HFF-Myc (cell line): Measurements from ENCODE around the gene SPATA18.

Experiments used
- DNase-seq: peaks from one replicate; pipeline ENCODE4 v3.0.0-alpha.2; 2011; ENCODE audit warnings: low read depth; ENCODE audit errors: extremely low read depth
- H3K4me3 ChIP-seq: replicated peaks from 2 replicates; pipeline ENCODE4 v1.5.1; 2011; ENCODE audit warnings: low read depth, mild to moderate bottlenecking, control low read depth, low read length
- TF ChIP-seq, protein P1 (sequence below): IDR thresholded peaks from 2 replicates; pipeline ENCODE4 v1.5.1; 2012; ENCODE audit warnings: mild to moderate bottlenecking, low read depth, low read length, control low read depth; ENCODE audit errors: missing control alignments

SPATA18 gene

DNA sequence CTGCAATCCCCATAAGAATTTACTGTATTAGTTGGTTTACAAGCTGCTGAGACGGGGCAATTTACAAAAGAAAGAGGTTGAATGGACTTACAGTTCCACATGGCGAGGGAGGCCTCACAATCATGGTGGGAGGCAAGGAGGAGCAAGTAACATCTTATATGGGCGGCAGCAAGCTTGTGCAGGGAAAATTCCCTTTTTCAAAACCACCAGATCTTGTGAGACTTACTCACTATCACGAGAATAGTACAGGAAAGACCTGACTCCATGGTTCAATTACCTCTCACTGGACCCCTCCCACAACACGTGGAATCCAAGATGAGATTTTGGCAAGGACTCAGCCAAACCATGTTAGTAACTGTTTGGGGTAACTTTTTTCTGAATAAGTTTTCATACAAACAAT, 1.8 kb upstream of the SPATA18 start:
- TF ChIP-seq, protein P1, sequence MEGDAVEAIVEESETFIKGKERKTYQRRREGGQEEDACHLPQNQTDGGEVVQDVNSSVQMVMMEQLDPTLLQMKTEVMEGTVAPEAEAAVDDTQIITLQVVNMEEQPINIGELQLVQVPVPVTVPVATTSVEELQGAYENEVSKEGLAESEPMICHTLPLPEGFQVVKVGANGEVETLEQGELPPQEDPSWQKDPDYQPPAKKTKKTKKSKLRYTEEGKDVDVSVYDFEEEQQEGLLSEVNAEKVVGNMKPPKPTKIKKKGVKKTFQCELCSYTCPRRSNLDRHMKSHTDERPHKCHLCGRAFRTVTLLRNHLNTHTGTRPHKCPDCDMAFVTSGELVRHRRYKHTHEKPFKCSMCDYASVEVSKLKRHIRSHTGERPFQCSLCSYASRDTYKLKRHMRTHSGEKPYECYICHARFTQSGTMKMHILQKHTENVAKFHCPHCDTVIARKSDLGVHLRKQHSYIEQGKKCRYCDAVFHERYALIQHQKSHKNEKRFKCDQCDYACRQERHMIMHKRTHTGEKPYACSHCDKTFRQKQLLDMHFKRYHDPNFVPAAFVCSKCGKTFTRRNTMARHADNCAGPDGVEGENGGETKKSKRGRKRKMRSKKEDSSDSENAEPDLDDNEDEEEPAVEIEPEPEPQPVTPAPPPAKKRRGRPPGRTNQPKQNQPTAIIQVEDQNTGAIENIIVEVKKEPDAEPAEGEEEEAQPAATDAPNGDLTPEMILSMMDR: no peak
- no peak overlapping the region for H3K4me3 ChIP-seq
- DNase-seq: no peak

DNA sequence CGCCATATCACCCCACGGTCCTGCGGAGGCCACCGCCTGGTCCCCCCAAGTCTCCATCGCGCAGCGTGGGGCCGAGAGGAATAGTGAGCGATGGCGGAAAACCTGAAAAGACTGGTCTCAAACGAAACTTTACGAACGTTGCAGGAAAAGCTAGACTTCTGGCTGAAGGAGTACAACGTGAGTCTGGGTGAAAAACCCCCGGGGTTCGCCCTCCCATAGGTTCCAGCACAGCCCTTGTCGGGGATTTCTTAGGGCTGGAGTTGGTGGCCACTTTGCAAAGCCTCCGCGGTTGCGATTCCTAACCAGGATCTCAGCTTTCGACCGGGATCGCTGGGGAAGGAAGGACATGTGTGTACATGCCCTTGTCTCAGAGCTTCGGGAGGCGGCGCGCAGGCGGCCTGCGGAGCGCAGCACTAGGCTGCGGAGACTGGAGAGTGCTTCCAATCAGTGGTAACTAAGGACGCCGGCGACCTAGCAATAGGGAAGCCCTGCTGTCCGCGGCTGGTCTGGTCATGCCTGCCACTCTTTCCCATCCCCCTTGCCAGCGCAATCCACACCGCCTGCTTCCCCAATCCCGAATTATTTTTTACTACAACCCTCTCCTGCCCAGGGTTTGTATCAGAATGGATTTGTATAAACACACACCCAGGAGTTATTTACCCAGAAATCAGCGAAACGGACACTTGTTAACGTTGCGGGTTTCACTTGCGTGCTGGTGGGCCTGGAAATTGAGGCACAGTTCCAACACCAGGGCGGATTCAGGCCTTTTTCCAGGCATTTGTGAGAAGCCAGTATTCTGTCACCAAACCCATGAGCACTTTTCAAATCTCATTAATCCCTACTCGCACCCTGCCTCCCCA, 741 bp downstream of the SPATA18 start:
- TF ChIP-seq, protein P1: no peak
- peak overlapping the region; percentile 67 for H3K4me3 ChIP-seq
- peak; percentile 73 for DNase-seq

DNA sequence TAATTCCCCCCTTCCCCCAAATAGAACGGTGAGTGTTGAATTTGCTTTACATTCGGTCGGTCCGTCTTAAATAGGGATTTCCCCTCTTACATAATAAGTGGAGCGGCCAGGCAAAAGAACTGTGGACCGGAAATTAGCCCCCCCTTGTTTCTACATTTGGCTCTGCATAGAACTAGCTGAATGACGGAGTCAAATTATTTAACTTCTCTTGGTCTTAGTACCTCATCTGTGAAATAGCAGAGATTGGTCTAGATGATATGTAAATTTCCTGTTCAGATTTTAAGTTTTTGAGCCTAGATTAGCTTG, 1.3 kb downstream of the SPATA18 start:
- H3K4me3 ChIP-seq: peak overlapping the region; percentile 67
- TF ChIP-seq, protein P1: no peak
- no peak for DNase-seq

DNA sequence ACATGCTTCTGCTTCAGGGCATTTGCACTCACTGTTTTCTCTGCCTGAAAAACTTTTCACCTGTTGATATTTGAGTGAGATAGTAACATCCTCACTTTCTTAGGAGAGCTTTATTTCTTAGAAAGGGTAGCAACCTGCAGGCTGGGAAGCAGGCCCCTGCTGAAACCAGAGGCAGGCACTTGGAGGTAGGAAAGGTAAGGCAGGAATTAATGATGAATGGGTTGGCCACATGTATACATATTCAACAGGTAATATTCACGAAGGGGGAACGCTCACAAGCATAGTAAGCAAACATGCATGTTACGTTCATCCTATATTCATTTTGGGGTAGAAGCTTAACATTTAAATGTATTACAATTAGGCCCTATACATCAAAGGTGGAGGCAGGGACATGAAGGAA, 3.1 kb downstream of the SPATA18 start:
- TF ChIP-seq, protein P1: no peak

DNA sequence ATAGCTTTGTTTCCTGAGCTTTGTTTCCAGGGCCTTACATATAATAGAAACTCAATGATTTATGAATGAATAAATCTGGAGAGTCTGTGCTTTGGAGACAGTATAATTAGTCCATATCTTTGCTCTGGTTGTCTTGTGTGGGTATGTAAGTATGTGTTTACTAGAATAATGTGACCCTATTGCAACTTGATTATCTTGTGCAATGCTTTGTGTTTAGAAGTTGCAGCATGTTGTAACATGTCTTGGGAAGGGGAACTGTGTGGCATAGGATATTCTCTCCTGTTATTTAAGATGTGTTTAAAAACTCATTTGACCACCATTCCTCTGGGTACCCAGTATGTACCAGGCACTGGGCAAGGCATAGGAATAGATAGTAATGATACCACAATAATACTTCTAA, 6.1 kb downstream of the SPATA18 start:
- no peak for DNase-seq
- TF ChIP-seq, protein P1: no peak
- no peak overlapping the region for H3K4me3 ChIP-seq

More for the DNA sequence above, 3.1 kb downstream of the SPATA18 start:
- no peak overlapping the region for H3K4me3 ChIP-seq
- no peak for DNase-seq

DNA sequence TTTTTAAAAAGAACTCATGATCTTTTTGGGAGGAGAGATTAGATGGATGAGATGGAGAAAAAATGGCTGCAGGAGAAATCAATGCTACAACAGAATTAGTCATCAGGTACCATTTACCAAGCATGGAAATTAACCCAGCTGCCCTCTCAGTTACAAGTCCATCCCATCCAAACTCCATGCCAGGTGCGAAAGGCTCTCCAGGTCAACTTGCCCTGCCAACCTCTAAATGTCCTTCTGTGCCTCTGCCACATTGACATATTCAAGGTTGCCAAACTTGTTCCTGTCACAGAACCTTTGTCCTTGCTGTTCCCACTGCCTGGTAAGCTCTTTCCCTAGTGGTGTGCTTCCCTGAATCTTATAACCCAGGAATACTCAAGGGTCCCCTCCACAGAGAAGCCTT, 7.2 kb downstream of the SPATA18 start:
- H3K4me3 ChIP-seq: no peak overlapping the region
- TF ChIP-seq, protein P1: no peak
- no peak for DNase-seq

DNA sequence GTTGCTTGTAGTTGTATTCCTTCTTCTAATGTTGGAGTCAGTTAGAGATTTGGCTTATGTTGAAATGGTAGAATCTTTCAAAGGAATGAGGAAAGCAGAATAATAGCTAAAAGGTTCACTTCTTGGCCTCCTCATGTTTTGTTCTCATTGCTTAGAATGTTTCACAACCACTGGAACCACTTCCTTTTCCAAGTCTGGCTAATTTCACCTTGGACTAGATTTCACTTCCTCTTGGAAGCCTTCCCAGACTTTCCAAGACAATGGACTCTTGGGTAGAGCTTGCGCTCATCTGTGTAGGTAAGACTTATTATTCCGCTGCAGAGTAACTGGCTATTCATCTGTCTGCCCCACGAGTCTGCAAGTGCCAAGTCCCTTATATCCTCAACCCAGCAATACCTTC, 8.3 kb downstream of the SPATA18 start:
- no peak overlapping the region for H3K4me3 ChIP-seq
- TF ChIP-seq, protein P1: no peak
- no peak for DNase-seq
